Measurements from ENCODE around the gene OTULIN.

OTULIN gene

DNA sequence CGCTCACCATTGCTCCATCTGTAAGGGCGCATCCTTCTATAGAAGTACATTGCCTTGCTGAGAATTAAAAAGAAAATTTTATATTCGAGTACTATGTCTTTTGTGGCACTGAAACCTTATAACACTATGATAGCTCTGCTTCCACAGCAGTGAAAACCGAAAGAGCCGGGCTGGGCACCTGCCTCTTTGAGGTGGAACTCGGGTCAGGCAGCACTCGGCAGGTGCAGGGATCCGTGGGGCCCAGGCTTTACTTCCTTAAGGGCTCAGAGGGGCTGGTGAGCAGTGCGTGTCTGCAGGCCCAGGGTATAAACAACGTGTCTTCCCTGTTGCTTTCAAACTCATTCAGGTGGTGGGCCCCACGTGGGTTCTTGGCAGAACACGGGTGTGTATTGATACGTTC, 69.9 kb downstream of the OTULIN start:
- no peak for DNase-seq (ENCODE audit: low read depth)
- TF ChIP-seq, protein P1, sequence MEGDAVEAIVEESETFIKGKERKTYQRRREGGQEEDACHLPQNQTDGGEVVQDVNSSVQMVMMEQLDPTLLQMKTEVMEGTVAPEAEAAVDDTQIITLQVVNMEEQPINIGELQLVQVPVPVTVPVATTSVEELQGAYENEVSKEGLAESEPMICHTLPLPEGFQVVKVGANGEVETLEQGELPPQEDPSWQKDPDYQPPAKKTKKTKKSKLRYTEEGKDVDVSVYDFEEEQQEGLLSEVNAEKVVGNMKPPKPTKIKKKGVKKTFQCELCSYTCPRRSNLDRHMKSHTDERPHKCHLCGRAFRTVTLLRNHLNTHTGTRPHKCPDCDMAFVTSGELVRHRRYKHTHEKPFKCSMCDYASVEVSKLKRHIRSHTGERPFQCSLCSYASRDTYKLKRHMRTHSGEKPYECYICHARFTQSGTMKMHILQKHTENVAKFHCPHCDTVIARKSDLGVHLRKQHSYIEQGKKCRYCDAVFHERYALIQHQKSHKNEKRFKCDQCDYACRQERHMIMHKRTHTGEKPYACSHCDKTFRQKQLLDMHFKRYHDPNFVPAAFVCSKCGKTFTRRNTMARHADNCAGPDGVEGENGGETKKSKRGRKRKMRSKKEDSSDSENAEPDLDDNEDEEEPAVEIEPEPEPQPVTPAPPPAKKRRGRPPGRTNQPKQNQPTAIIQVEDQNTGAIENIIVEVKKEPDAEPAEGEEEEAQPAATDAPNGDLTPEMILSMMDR (IDR thresholded peaks at IDR 0.05; ENCODE audit: control insufficient read depth, extremely low read depth, insufficient read depth) = no peak

DNA sequence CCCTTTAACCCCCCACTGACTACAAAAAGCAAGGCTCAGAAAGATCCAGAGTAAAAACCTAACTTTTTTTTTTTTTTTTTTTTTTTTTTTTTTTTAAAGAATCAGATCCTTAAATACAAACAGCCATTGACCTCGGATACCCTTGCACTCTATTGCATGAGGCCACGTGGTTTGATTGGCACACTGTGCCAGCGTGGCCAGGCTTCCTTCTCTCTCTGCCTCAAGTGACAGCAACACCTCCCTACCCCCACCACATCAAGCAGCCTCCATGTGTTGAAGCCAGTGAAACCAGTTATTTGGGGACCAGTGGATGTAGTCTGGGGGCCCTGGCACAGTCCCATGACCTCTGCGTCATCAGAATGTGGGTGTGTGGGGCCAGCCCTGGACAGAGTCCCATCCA, 71.4 kb downstream of the OTULIN start:
- H3K4me3 ChIP-seq (ENCODE audit: low read depth, low read length) = no peak overlapping the region
- no peak for DNase-seq (ENCODE audit: low read depth)
- TF ChIP-seq, protein P1 (IDR thresholded peaks at IDR 0.05; ENCODE audit: control insufficient read depth, extremely low read depth, insufficient read depth) = no peak

More for the DNA sequence above, 69.9 kb downstream of the OTULIN start:
- H3K4me3 ChIP-seq (ENCODE audit: low read depth, low read length) = no peak overlapping the region

DNA sequence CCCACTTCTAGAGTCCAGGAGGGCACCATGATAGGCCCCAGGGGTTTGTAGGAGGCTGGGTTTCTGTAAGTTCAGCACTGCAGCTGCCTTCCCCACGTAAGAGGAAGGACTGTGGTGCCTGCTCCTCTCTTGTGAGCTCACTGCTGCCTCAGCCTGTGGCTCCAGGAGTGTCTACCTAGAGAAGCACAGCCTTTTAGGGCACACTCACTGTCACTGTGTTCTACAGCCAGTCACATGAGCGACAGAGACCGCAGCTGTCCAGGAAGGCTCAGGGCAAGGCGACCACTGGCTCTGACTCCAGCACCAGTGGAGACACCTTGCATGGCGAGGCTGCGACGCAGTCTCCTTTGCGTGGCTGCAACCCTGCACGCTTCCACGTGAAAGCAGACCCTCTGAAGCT, 72.8 kb downstream of the OTULIN start:
- TF ChIP-seq, protein P1 (IDR thresholded peaks at IDR 0.05; ENCODE audit: control insufficient read depth, extremely low read depth, insufficient read depth) = no peak
- no peak for DNase-seq (ENCODE audit: low read depth)
- H3K4me3 ChIP-seq (ENCODE audit: low read depth, low read length) = no peak overlapping the region

DNA sequence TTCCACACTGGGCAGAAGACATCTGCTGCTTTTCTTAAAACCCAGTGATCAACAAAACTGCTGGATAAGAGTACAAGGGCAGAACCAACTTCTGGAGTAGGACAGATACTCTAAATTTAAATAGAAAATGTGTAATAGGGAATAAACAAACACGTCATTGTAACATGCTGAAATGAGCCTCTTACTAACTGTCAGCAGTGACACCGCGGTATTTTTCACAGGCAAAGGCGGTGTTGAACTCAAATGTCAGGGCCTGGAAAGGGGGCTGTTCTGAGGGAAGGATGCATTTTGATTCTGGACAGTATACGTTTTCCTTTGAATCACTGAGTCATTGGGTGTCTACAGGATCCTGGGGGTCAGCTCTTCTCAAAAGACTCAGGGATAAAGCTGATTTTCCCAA, 73.5 kb downstream of the OTULIN start:
- no peak overlapping the region for H3K4me3 ChIP-seq (ENCODE audit: low read depth, low read length)
- TF ChIP-seq, protein P1 (IDR thresholded peaks at IDR 0.05; ENCODE audit: control insufficient read depth, extremely low read depth, insufficient read depth) = no peak
- no peak for DNase-seq (ENCODE audit: low read depth)

DNA sequence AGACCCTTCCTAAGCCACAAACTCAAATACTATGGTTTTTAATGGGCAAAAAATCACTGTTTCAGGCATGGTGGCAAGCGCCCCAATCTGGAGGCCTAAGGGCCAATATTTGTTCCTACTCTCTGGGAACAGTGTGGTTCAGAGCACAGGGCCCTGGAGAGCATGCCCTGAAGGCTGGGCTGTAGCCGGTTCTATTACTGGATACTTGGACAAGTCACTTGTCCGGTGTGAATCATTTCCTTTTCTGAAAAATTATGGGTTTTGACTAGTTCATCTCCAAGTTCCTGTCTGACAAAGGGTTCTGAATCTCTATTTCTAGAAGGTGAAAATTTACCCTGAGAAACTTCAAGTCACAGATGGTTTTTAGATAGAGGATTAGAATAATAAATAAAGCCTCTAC, 75.0 kb downstream of the OTULIN start:
- DNase-seq (ENCODE audit: low read depth) = no peak
- no peak overlapping the region for H3K4me3 ChIP-seq (ENCODE audit: low read depth, low read length)
- TF ChIP-seq, protein P1 (IDR thresholded peaks at IDR 0.05; ENCODE audit: control insufficient read depth, extremely low read depth, insufficient read depth) = no peak

DNA sequence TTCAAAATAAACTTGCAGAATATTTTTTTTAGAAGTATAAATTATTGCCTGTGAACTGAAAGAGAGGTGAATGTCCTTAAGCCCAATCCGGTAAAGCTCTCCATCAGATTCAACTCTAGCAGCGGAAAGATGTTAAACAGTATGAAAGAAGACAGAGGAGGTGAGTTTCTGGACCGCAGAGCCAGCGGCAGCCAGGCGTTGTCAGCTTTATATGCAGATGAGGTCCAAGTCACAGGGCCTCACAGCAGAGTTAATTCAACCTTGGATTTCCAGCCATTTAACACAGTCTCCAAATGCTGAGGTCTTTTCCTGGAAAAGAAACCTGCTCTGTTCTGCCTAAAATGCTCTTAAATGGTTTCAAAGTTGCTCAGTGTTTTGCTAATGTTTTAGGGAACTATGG, 75.5 kb downstream of the OTULIN start:
- DNase-seq (ENCODE audit: low read depth) = no peak
- no peak overlapping the region for H3K4me3 ChIP-seq (ENCODE audit: low read depth, low read length)
- TF ChIP-seq, protein P1 (IDR thresholded peaks at IDR 0.05; ENCODE audit: control insufficient read depth, extremely low read depth, insufficient read depth) = no peak

DNA sequence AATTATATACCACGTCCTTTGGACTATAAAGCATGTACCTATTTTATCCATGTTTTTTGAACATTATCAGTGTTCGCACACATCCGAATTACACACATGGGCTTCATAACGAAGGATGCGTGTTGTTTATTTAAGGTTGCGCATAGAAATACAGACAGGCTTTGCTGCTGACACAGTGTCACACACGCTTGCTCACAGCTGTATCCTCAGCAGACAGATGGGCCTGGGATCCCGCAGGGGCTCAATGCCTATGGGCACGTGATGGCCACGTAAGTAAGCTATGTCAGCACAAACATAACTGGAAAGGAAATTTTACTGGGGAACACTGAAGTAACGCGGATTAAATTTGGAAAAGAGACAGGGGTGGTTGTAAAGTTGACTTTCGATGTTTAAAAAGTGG, 76.6 kb downstream of the OTULIN start:
- H3K4me3 ChIP-seq (ENCODE audit: low read depth, low read length) = no peak overlapping the region
- no peak for DNase-seq (ENCODE audit: low read depth)
- TF ChIP-seq, protein P1 (IDR thresholded peaks at IDR 0.05; ENCODE audit: control insufficient read depth, extremely low read depth, insufficient read depth) = no peak

Measured in LNCaP clone FGC (cell line).